ENCODE data around the gene CCDC157. TPM values are rescaled to one million over a fixed set of nuclear protein-coding genes. Genes with fewer than 3 reads are reported as not detected.

Gene CCDC157
- total and polyA plus RNA-seq, 11 donors: 0.42 to 1.7 (median 1.1) TPM

- no peaks in the 10 kb centered on the region for H3K9me3 ChIP-seq
- peaks cover 5 to 82% (median 73%) of the 10 kb centered on the region in 9 donors for H3K36me3 ChIP-seq
- DNase-seq: no peak
- H3K27me3 ChIP-seq: no peaks in the 10 kb centered on the region
- intact Hi-C loops (cut with DNase I): no loop called here
- H3K4me1 ChIP-seq: peaks cover 0 to 25% (median 4%) of the 10 kb centered on the region in 12 donors
- H3K4me3 ChIP-seq: no peak overlapping the region
- TF ChIP-seq, protein P1, sequence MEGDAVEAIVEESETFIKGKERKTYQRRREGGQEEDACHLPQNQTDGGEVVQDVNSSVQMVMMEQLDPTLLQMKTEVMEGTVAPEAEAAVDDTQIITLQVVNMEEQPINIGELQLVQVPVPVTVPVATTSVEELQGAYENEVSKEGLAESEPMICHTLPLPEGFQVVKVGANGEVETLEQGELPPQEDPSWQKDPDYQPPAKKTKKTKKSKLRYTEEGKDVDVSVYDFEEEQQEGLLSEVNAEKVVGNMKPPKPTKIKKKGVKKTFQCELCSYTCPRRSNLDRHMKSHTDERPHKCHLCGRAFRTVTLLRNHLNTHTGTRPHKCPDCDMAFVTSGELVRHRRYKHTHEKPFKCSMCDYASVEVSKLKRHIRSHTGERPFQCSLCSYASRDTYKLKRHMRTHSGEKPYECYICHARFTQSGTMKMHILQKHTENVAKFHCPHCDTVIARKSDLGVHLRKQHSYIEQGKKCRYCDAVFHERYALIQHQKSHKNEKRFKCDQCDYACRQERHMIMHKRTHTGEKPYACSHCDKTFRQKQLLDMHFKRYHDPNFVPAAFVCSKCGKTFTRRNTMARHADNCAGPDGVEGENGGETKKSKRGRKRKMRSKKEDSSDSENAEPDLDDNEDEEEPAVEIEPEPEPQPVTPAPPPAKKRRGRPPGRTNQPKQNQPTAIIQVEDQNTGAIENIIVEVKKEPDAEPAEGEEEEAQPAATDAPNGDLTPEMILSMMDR (IDR thresholded peaks at IDR 0.05): no peak
- TF ChIP-seq POLR2A (IDR thresholded peaks at IDR 0.05): no peak
- WGBS, 4 donors: 91 to 93% (median 92%) methylated on average over 2 of the region's 2 CpGs
- no peak overlapping the region for H3K27ac ChIP-seq
- no peak for ATAC-seq
Observed at GRCh38 chr22:30332994-30333706, 23.7 kb upstream of the CCDC157 start.

- H3K27me3 ChIP-seq: no peaks in the 10 kb centered on the region
- ATAC-seq (no peak), DNase-seq (no peak)
- no peak overlapping the region for H3K27ac ChIP-seq
- 87 to 93% (median 90%) methylated on average over 3 of the region's 3 CpGs for WGBS, 4 donors
- no peak for TF ChIP-seq POLR2A (IDR thresholded peaks at IDR 0.05)
- TF ChIP-seq, protein P1 (IDR thresholded peaks at IDR 0.05): no peak
- H3K4me1 ChIP-seq: peaks cover 0 to 29% (median 4%) of the 10 kb centered on the region in 12 donors
- peaks cover 5 to 88% (median 79%) of the 10 kb centered on the region in 9 donors for H3K36me3 ChIP-seq
- intact Hi-C loops (cut with DNase I): no loop called here
- H3K4me3 ChIP-seq: no peak overlapping the region
- H3K9me3 ChIP-seq: no peaks in the 10 kb centered on the region
Observed at GRCh38 chr22:30333707-30334087, 23.1 kb upstream of the CCDC157 start.

DNA sequence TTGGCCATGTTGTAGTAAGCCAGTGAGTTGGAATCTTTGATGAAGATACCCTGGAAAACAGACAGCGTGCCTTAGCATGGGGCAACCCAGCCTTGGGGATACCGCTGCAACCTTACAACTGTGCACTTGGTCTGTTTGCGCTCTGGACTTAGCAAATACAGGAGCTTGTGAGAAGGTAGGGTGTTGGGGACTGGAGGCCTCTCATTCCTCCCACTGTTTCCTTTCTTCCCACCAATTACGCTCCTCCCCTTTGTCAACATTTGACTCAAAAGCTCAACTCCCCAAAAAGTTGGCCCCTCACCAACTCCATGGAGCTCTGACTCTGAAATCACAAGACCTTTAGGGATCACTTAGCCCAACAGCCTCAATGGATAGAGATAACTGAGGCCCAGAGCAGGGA, 22.2 kb upstream of the CCDC157 start:
- no peak overlapping the region for H3K4me3 ChIP-seq

GRCh38 chr22:30335236-30335635, 21.6 kb upstream of the CCDC157 start:
- ATAC-seq (no peak), DNase-seq (no peak)
- Histone ChIP-seq H3K27ac (no peak overlapping the region), H3K4me1 (peaks cover 0 to 31% (median 5%) of the 10 kb centered on the region in 12 donors), H3K9me3 (no peaks in the 10 kb centered on the region), H3K27me3 (no peaks in the 10 kb centered on the region), H3K4me3 (no peak overlapping the region), H3K36me3 (peaks cover 9 to 100% (median 94%) of the 10 kb centered on the region in 9 donors)
- TF ChIP-seq, protein P1 (IDR thresholded peaks at IDR 0.05): no peak
- no peak for TF ChIP-seq POLR2A (IDR thresholded peaks at IDR 0.05)
- intact Hi-C loops (cut with DNase I): no loop called here
- WGBS, 4 donors: 70 to 99% (median 89%) methylated on average over 1 of the region's 1 CpG

More for the DNA sequence above, 22.2 kb upstream of the CCDC157 start:
- Histone ChIP-seq H3K27me3 (no peaks in the 10 kb centered on the region), H3K4me1 (peaks cover 0 to 29% (median 4%) of the 10 kb centered on the region in 12 donors), H3K27ac (no peak overlapping the region), H3K9me3 (no peaks in the 10 kb centered on the region), H3K36me3 (peaks cover 5 to 96% (median 88%) of the 10 kb centered on the region in 9 donors)
- TF ChIP-seq, protein P1 (IDR thresholded peaks at IDR 0.05): no peak
- TF ChIP-seq POLR2A (IDR thresholded peaks at IDR 0.05): no peak
- ATAC-seq: no peak
- 96 to 99% (median 98%) methylated on average over 4 of the region's 4 CpGs for WGBS, 4 donors
- intact Hi-C loops (cut with DNase I): no loop called here
- DNase-seq: no peak
